NCI-H2081 treated with DMSO at 0.1 percent for 48 hours (cell line): ENCODE results near the gene ATXN2L.
A peak's percentile ranks its signal among the peaks of the same experiment; 100 is the strongest.
"Not testable (repeated sequence)": the region's sequence is repeated elsewhere in the genome, so short reads cannot be mapped to it uniquely, and the experiment has no call there.

ENCODE experiments used
- DNase-seq: peaks from one replicate; lab custom pipeline; 2025; lab: John Stamatoyannopoulos, UW

ATXN2L gene

DNA sequence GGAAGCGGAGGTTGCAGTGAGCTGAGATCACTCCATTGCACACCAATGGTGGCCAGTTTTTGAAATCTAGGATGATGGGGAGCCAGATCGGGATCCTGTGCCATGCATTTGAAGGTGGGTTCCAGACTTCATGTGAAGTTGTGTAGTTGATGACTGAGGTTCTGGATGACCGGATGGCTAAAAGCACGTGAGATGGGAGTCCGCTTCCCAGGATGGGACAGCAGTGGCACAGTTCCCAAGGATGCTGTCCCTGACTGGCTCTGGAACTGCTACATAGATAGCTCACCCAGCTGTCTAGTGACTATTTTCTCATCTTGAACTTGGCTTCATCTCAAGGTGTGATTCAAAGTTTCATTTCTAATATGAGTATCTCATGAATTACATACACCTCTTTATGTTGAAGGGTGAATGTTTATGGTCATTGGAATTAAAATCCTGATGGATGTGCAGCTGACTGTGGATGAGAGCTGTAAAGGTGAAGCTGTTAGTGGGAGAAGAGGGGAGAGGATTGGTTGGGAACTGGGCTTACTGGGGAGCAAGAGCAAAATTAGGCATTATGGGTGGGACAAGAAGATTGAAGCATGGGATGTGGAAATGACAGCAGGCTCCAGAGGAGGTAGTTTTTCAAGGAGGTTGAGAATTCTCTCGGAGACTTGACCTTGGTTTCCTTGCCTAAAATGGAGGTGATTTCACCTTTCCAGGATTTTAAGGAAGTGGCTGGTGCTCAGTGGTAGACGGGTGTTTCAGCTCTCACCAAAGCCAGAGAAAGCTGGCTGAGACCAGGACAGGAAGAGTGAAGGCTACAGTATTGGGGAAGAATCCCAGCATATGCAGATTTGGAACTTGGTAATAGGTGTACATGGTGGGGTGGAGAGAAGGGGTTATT is 15.1 kb downstream of the ATXN2L start:
- no peak for DNase-seq

GRCh38 chr16:28838558-28838918 is 15.7 kb downstream of the ATXN2L start:
- no peak for DNase-seq

- no peak for DNase-seq
These were observed 16.3 kb downstream of the ATXN2L start for GRCh38 chr16:28839004-28839639.

GRCh38 chr16:28839899-28840298 is 17.1 kb downstream of the ATXN2L start:
- no peak for DNase-seq

DNA sequence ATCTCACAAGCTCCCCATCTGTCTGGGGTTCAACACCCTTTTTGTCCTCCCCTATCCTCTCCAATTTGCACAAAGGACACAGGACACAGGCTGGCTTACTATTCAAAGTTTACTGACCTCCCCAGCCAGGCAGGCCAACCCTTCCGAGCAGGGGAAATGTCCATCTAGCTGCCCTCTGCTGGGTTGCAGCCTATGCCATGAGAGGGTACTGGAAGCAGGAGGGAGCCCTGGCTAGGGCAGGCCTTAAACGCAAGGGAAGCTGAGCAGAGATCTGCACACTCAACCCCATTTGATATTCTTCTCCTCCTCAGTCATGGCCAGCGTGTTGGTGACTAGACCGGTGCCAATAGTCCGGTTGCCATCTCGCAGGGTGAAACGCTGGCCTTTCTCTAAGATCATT is 19.9 kb downstream of the ATXN2L start:
- no peak for DNase-seq

GRCh38 chr16:28843766-28844165 is 21.0 kb downstream of the ATXN2L start:
- DNase-seq: no peak

- no peak for DNase-seq
These were observed 21.6 kb downstream of the ATXN2L start for GRCh38 chr16:28844226-28844885.

DNA sequence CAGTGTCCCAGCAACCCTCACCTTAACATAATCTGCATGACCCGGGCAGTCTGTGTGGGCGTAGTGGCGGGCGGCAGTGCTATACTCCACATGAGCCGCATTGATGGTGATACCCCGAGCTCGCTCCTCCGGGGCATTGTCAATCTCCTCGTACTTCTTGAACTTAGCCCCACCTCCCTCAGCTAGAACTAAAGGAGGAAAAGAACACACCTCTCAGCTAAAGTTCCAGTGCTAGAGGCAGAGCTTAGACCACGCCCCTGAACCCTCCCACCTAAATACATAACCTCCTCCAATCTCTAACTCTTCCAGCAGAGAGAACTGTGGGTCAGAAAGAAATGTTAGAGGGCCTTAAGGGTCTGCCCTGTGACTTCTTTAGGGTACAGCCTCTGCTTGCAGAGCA is 22.5 kb downstream of the ATXN2L start:
- DNase-seq: no peak

DNA sequence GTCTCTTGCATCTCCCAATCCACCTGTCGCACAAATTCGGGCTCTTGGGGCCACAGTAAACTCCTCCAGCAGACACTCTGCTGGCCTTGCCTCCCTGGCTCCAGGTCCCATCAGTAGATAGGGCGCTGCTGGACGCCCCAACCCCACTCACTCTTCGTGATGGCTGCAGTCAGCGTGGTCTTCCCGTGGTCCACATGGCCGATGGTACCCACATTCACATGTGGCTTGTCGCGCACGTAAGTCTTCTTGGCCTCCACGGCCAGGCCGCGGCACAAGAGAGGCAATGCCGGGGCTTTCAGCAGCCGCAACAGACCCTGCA is 22.9 kb downstream of the ATXN2L start:
- no peak for DNase-seq

- peak; percentile 79 for DNase-seq
These were observed 23.5 kb downstream of the ATXN2L start, which contains the start of gene TUFM for GRCh38 chr16:28846080-28846932. Gene TUFM, minus strand, starts transcription at chr16:28846348. Its CDS starts 79 bp downstream, at chr16:28846269.

DNA sequence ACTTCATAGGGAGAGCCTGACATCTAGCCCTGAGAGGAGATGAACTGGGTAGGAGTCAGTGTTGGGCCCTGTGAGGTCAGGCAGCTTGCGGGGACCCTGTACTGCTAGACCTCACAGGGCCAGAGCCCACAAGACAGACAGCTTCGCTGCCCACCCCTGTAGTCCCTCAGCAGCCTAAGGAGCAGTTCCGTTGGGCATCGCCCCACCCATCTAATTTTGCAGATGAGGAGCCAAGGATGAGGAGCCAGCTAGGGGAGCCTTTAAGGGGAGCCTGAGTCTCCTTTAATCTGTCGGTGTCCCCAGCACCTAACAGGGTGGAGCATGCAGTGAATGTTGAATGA is 24.1 kb downstream of the ATXN2L start:
- DNase-seq: no peak

DNA sequence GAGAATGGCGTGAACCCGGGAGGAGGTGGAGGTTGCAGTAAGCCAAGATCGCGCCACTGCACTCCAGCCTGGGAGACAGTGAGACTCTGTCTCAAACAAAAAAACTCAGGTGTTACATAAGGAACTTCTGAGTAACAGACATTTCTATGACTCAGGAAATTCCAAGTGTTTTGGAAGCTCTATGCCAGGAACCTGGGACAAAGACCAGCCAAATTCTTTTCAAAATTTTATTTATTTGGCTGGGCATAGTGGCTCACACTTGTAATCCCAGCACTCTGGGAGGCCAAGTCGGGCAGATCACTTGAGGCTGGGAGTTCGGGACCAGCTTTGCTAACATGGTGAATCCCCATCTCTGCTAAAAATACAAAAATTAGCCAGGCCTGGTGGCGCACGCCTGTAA is 35.6 kb downstream of the ATXN2L start:
- no peak for DNase-seq

DNA sequence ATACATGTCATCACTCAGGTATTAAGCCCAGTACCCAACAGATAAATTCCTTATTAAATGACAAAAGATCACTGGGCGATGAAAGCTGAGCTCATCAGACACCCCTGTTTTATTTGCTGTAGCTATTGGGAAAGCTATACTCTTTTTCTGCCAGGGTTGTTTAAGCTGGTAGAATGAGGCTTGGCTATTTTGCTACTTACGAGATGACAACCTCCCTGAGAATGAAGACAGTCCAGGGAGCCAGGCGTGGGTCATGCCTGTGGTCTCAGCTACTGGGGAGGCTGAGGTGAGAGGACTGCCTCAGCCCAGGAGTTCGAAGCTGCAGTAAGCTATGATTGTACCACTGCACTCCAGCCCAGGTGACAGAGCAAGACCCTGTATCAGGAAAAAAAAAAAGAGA is 36.5 kb downstream of the ATXN2L start:
- no peak for DNase-seq

GRCh38 chr16:28863929-28864793 is 41.4 kb downstream of the ATXN2L start:
- no peak for DNase-seq

- no peak for DNase-seq
These were observed 42.3 kb downstream of the ATXN2L start for GRCh38 chr16:28865001-28865688.

DNA sequence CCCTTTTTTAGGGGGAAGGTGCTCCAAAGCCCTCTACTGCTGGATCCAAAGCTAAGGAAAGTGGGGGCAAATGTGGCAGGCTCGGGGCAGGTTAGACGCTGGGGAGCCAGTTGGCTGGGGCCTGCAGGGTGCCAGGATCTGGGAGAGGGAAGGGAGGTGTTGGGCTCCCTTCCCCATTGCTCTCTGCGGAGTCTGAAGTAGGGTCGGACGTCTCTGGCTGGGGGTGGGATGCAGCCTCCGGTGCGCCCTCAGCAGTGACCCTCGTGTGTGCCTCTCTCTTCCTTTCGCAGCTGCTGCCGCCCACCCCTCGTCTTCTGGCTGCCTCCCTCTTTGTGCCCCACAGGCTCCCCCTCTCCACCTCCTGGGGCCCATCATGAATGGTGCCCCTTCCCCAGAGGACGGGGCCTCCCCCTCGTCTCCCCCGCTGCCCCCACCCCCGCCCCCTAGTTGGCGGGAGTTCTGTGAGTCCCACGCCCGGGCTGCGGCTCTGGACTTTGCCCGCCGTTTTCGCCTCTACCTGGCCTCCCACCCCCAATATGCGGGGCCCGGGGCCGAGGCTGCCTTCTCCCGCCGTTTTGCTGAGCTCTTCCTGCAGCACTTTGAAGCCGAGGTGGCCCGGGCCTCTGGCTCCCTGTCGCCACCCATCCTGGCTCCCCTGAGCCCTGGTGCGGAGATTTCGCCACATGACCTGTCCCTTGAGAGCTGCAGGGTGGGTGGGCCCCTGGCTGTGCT is 43.1 kb downstream of the ATXN2L start:
- no peak for DNase-seq

GRCh38 chr16:28866454-28866804 is 43.6 kb downstream of the ATXN2L start:
- no peak for DNase-seq

GRCh38 chr16:28867241-28867640 is 44.4 kb downstream of the ATXN2L start:
- no peak for DNase-seq

DNA sequence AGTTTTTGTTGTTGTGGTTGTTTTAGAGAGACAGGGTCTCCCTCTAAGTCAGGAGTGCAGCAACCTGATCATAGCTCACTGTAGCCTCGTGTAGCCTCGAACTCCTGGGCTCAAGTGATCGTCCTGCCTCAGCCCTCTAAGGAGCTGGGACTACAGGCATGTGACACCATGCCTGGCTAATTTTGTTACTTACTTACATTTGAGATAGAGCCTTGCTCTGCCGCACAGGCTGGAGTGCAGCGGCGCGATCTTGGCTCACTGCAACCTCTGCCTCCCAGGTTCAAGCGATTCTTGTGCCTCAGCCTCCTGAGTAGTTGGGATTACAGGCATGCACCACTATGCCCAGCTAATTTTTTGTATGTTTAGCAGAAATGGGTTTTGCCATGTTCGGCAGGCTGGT is 44.8 kb downstream of the ATXN2L start:
- DNase-seq: not testable (repeated sequence)

DNA sequence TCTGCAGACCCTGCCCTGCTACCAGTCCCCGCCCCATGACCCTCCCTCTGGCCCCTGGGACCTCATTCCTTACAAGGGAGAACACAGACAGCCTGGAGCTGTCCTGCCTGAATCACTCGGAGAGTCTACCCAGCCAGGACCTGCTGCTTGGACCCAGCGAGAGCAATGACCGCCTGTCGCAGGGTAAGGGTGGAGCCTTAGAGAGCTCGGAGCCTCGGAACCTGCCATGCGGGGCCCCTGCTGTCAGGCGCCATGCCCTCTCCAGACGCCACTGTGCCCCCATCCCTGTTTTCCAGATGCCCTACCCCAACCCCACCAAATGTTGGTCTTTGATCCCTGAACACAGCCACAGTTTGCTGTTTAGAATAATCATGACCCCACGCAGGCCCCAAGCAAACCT is 46.4 kb downstream of the ATXN2L start:
- no peak for DNase-seq
